Endothelial cell of umbilical vein (primary cell): Measurements from ENCODE around the gene RAB3C. TPM values are rescaled to one million over a fixed set of nuclear protein-coding genes. Genes with fewer than 3 reads are reported as not detected.

ENCODE experiments used
- BruUV-seq: library from RNA; stranded (reverse); fragments of 400-500 nt; replicated peaks from 2 replicates; lab custom pipeline; 2021; lab: Mats Ljungman, UMichigan
- CTCF ChIA-PET: fragments of 300-600, 350-600 bp; sonication (Branson Sonifier 250); formaldehyde crosslinking; loops from one replicate; lab custom pipeline; 2021; ENCODE audit warnings: antibody characterized with exemption, inconsistent platforms; lab: Charles Lee
- POLR2A ChIA-PET: fragments of 300-600, 350-600 bp; sonication (Branson Sonifier 250); formaldehyde crosslinking; loops from one replicate; lab custom pipeline; 2021; ENCODE audit warnings: antibody characterized with exemption, inconsistent platforms; lab: Charles Lee
- DNase-seq: peaks from one replicate; pipeline ENCODE4 v3.0.0-alpha.2; 2011; ENCODE audit warnings: low read depth, low spot score
- FAIRE-seq: peaks from 2 replicates; lab custom pipeline; 2011; peaks lifted over from hg19 to GRCh38; lab: Jason Lieb, UNC
- H2AFZ ChIP-seq: 2 replicates; pipeline ENCODE4 v1.6.0; 2012; ENCODE audit warnings: low read depth, low read length, control low read depth, inconsistent platforms
- H3K27ac ChIP-seq: 2 replicates; pipeline ENCODE4 v1.5.1; 2011; ENCODE audit warnings: low read depth, mild to moderate bottlenecking, control low read depth, low read length, moderate library complexity; ENCODE audit not compliant: insufficient read depth
- H3K27me3 ChIP-seq, 2 experiments: 2 replicates each; pipeline versions ENCODE4 v1.6.0 to v1.6.1; 2011; ENCODE audit warnings: low read length in 2 of 2, mixed read lengths in 1 of 2; ENCODE audit not compliant: control insufficient read depth in 2 of 2, insufficient read depth in 2 of 2
- H3K36me3 ChIP-seq, 2 experiments: 2 replicates in 1 of 2; 3 replicates in 1 of 2; pipeline ENCODE4 v1.5.1; 2011; ENCODE audit warnings: low read length in 2 of 2, mild to moderate bottlenecking in 1 of 2, moderate library complexity in 1 of 2; ENCODE audit not compliant: control insufficient read depth in 2 of 2, insufficient read depth in 2 of 2; ENCODE audit errors: extremely low read depth in 1 of 2
- H3K4me1 ChIP-seq: 3 replicates; pipeline ENCODE4 v1.5.1; 2011; ENCODE audit warnings: mild to moderate bottlenecking, low read length; ENCODE audit not compliant: control insufficient read depth, insufficient read depth; ENCODE audit errors: extremely low read depth
- H3K4me2 ChIP-seq: 2 replicates; pipeline ENCODE4 v1.6.1; 2011; ENCODE audit warnings: low read length, control low read depth, mixed read lengths; ENCODE audit not compliant: insufficient read depth
- H3K4me3 ChIP-seq, 3 experiments: fragments of 200-600 bp in 1 of 3; sonication (generic), shearing (Covaris generic) in 1 of 3; replicated peaks in 1 of 3; 2 replicates each; pipeline ENCODE4 v1.5.1; 2011 to 2016; ENCODE audit warnings: control low read depth in 3 of 3, low read length in 3 of 3, mild to moderate bottlenecking in 2 of 3, inconsistent platforms in 1 of 3, low read depth in 1 of 3, moderate library complexity in 1 of 3; ENCODE audit not compliant: insufficient read depth in 1 of 3
- H3K79me2 ChIP-seq: 2 replicates; pipeline ENCODE4 v1.6.0; 2012; ENCODE audit warnings: low read length, inconsistent platforms; ENCODE audit not compliant: control insufficient read depth, insufficient read depth
- H3K9ac ChIP-seq: replicated peaks from 2 replicates; pipeline ENCODE3; 2011; ENCODE audit warnings: low read length, control low read depth; ENCODE audit not compliant: insufficient read depth; ENCODE audit errors: extremely low read depth
- H3K9me1 ChIP-seq: replicated peaks from 3 replicates; pipeline ENCODE4 v1.6.0; 2011; ENCODE audit warnings: mild to moderate bottlenecking, low read length; ENCODE audit not compliant: control insufficient read depth, insufficient read depth; ENCODE audit errors: extremely low read depth
- H3K9me3 ChIP-seq: replicated peaks from 2 replicates; pipeline ENCODE4 v1.5.1; 2012; ENCODE audit warnings: low read length, inconsistent platforms; ENCODE audit not compliant: control insufficient read depth, insufficient read depth
- H4K20me1 ChIP-seq: replicated peaks from 2 replicates; pipeline ENCODE3; 2011; ENCODE audit warnings: mild to moderate bottlenecking, low read length; ENCODE audit not compliant: control insufficient read depth, insufficient read depth; ENCODE audit errors: extremely low read depth
- CTCF ChIP-seq, 2 donors: IDR thresholded peaks; 1 replicate in 1 of 2; 2 replicates in 1 of 2; pipeline ENCODE4 v1.5.1; 2011; ENCODE audit warnings: low read length in 2 of 2, mild to moderate bottlenecking in 2 of 2, moderate library complexity in 2 of 2, control low read depth in 1 of 2, inconsistent platforms in 1 of 2, low read depth in 1 of 2; ENCODE audit not compliant: insufficient read depth in 1 of 2; ENCODE audit errors: extremely low read depth in 1 of 2
- EZH2 ChIP-seq: IDR thresholded peaks from 2 replicates; pipeline ENCODE4 v1.6.1; 2012; ENCODE audit warnings: borderline replicate concordance, low read depth, mild to moderate bottlenecking, moderate library complexity, low read length, inconsistent platforms; ENCODE audit not compliant: severe bottlenecking
- FOS ChIP-seq: IDR thresholded peaks from 2 replicates; pipeline ENCODE4 v1.6.1; 2011; ENCODE audit warnings: mild to moderate bottlenecking, low read length, moderate library complexity, borderline replicate concordance; ENCODE audit not compliant: insufficient read depth
- GATA2 ChIP-seq: IDR thresholded peaks from 2 replicates; pipeline ENCODE4 v1.7.0; 2011; ENCODE audit warnings: low read depth, mild to moderate bottlenecking, moderate library complexity, mixed read lengths, low read length; ENCODE audit not compliant: insufficient read length, insufficient read depth
- JUN ChIP-seq: IDR thresholded peaks from 2 replicates; pipeline ENCODE4 v1.6.1; 2011; ENCODE audit warnings: borderline replicate concordance, low read depth; ENCODE audit not compliant: insufficient read length, insufficient read depth
- MAX ChIP-seq: IDR thresholded peaks from 2 replicates; pipeline ENCODE4 v1.6.1; 2011; ENCODE audit not compliant: insufficient read depth, insufficient read length
- MYC ChIP-seq: IDR thresholded peaks from one replicate; pipeline ENCODE4 v1.6.1; 2011; ENCODE audit warnings: mild to moderate bottlenecking, low read depth, low read length
- POLR2A ChIP-seq: IDR thresholded peaks from 2 replicates; pipeline ENCODE4 v1.6.1; 2012; ENCODE audit warnings: low read depth, mild to moderate bottlenecking, control low read depth, low read length
- POLR2AphosphoS5 ChIP-seq: IDR thresholded peaks from 2 replicates; pipeline ENCODE4 v1.6.1; 2012; ENCODE audit warnings: low read depth, mild to moderate bottlenecking, control low read depth, low read length, moderate library complexity; ENCODE audit not compliant: insufficient read depth
- dilution Hi-C: fragments of 300-500 bp; cut with MboI; formaldehyde crosslinking; loops from one replicate; pipeline ENCODE4 v1.15.0; 2019; ENCODE audit warnings: low sequenced_read_pairs; ENCODE audit not compliant: extremely low pct_ligation_motif_present
- intact Hi-C: fragments of 100-400 bp; cut with micrococcal nuclease; formaldehyde crosslinking; loops from one replicate; pipeline ENCODE4 v1.10.0; 2022
- polyA plus RNA-seq, 4 experiments: library from polyadenylated mRNA; depleted of rRNA in 3 of 4; stranded (reverse) in 3 of 4; unstranded in 1 of 4; fragments of >200 nt; gene quantifications; 2 replicates each; pipeline versions ENCODE4 v1.2.1 to v1.2.3, GENCODE V29; 2011 to 2012; ENCODE audit warnings: missing spikeins in 1 of 4
- total RNA-seq: library from RNA; stranded (reverse); gene quantifications from 2 replicates; pipeline ENCODE4 v1.2.3, GENCODE V29; 2021

Gene RAB3C
- total and polyA plus RNA-seq, 2 donors (not counting 3 experiments of a cell fraction or from before 2014, with no cell fraction given): 0.04 to 0.66 TPM

GRCh38 chr5:58635416-58635815, 52.5 kb downstream of the RAB3C start:
- ChIA-PET POLR2A (no interaction called here), CTCF (interaction anchor here (1.6 kb wide), 1 partner anchor 8 kb away, joined by 3 read pairs; no protein-coding TSS in a partner anchor)
- Histone ChIP-seq H3K4me1 (no peaks in the 10 kb centered on the region), H3K9ac (no peak overlapping the region), H3K9me3 (no peaks in the 10 kb centered on the region), H3K27ac (no peak overlapping the region), H4K20me1 (no peaks in the 10 kb centered on the region), H3K36me3 (no peaks in the 10 kb centered on the region), H3K27me3 (no peaks in the 10 kb centered on the region), H3K79me2 (no peaks in the 10 kb centered on the region), H3K9me1 (no peaks in the 10 kb centered on the region), H2AFZ (no peak overlapping the region), H3K4me2 (no peak overlapping the region), H3K4me3 (no peak overlapping the region)
- no peak for DNase-seq
- FAIRE-seq: no peak
- dilution Hi-C loops (no loop called here), intact Hi-C loops (no loop called here)
- BruUV-seq: no TSS peak
- TF ChIP-seq POLR2AphosphoS5: no peak
- TF ChIP-seq FOS: no peak
- no peak for TF ChIP-seq MYC
- TF ChIP-seq JUN: no peak

- CTCF ChIA-PET: interaction anchor here (0.8 kb wide), 1 partner anchor 9 kb away, joined by 3 read pairs; no protein-coding TSS in a partner anchor
- H3K4me1 ChIP-seq: no peaks in the 10 kb centered on the region
- H3K9me3 ChIP-seq: no peaks in the 10 kb centered on the region
- H3K4me3 ChIP-seq: no peak overlapping the region
- H3K79me2 ChIP-seq: no peaks in the 10 kb centered on the region
- DNase-seq (no peak), FAIRE-seq (no peak)
- no peak for TF ChIP-seq EZH2
- TF ChIP-seq FOS: no peak
- TF ChIP-seq POLR2A: no peak
- no peak for TF ChIP-seq JUN
- TF ChIP-seq MYC: no peak
- TF ChIP-seq CTCF (IDR thresholded peaks at IDR 0.05; ENCODE audit: extremely low read depth in 1 of 2, insufficient read depth in 1 of 2, low read depth in 1 of 2, low read length in 2 of 2): no peak
- TF ChIP-seq MAX: no peak
- no peak for TF ChIP-seq POLR2AphosphoS5
- TF ChIP-seq GATA2: no peak
- H4K20me1 ChIP-seq: no peaks in the 10 kb centered on the region
- intact Hi-C loops: no loop called here
- H3K27me3 ChIP-seq: no peaks in the 10 kb centered on the region
- no TSS peak for BruUV-seq
- H3K4me2 ChIP-seq: no peak overlapping the region
- no peak overlapping the region for H3K27ac ChIP-seq
- no peaks in the 10 kb centered on the region for H3K9me1 ChIP-seq
- H3K36me3 ChIP-seq: no peaks in the 10 kb centered on the region
- POLR2A ChIA-PET: no interaction called here
- dilution Hi-C loops: no loop called here
- no peak overlapping the region for H3K9ac ChIP-seq
- H2AFZ ChIP-seq: no peak overlapping the region
Observed at GRCh38 chr5:58640011-58640410, 57.1 kb downstream of the RAB3C start.
